Measurements from ENCODE around the gene VWF.

VWF gene

DNA sequence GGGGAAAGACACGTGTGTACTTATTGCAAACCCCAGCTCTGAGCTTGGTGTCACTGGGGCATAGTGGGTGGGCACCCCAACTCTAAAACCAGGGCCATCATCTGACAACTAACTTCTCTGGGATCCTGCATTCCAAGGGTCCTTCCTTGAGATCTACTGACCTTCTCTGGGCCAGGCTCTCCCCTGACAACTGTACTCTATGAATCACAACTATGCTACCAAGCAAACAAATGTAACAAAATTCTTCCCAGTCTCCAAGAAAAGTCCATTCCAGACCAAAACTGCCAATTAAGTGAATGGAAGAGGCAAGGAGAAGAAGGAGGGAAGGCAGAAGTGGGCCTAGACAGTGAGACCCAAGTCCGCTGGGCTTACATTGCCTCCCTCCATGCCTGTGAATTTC is 38.2 kb downstream of the VWF start:
- H3K27ac ChIP-seq: no peak overlapping the region
- H3K4me3 ChIP-seq (ENCODE audit: low read depth, low read length): no peak overlapping the region
- no peaks in the 10 kb centered on the region for H3K79me2 ChIP-seq
- H3K27me3 ChIP-seq (ENCODE audit: control insufficient read depth, insufficient read depth, low read length): no peaks in the 10 kb centered on the region
- H3K9ac ChIP-seq: no peak overlapping the region
- H2AFZ ChIP-seq: no peak overlapping the region
- H3K4me1 ChIP-seq: peaks cover 14% of the 10 kb centered on the region
- H3K36me3 ChIP-seq (ENCODE audit: control insufficient read depth, insufficient read depth, low read length): no peaks in the 10 kb centered on the region
- no peak for TF ChIP-seq CTCF (IDR thresholded peaks at IDR 0.05)
- no peaks in the 10 kb centered on the region for H3K9me3 ChIP-seq (ENCODE audit: control insufficient read depth, low read length)
- H3K4me2 ChIP-seq (ENCODE audit: low read length): no peak overlapping the region

DNA sequence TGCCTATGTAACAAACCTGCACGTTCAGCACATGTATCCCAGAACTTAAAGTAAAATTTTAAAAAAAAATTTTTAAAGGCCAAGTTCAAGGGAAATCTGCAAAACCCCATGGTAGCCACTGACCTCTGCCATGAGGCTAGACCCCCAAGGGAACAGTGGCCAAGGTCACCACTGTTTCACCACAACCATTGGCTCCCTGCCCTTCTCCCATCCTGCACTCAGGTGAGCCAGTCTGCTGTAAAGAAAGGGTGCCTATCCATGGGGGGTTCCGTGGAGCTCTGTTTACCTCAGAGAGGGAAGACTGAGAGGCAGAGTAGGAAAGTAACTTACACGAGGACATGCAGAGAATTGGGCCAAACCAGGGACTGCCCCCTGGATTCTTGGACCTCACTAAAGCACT is 38.6 kb downstream of the VWF start:
- Histone ChIP-seq H3K9ac (no peak overlapping the region), H3K4me1 (peaks cover 14% of the 10 kb centered on the region), H2AFZ (no peak overlapping the region), H3K4me2 (ENCODE audit: low read length) (no peak overlapping the region), H3K9me3 (ENCODE audit: control insufficient read depth, low read length) (no peaks in the 10 kb centered on the region), H3K27ac (no peak overlapping the region), H3K27me3 (ENCODE audit: control insufficient read depth, insufficient read depth, low read length) (no peaks in the 10 kb centered on the region), H3K79me2 (no peaks in the 10 kb centered on the region), H3K36me3 (ENCODE audit: control insufficient read depth, insufficient read depth, low read length) (no peaks in the 10 kb centered on the region), H3K4me3 (ENCODE audit: low read depth, low read length) (no peak overlapping the region)
- no peak for TF ChIP-seq CTCF (IDR thresholded peaks at IDR 0.05)

DNA sequence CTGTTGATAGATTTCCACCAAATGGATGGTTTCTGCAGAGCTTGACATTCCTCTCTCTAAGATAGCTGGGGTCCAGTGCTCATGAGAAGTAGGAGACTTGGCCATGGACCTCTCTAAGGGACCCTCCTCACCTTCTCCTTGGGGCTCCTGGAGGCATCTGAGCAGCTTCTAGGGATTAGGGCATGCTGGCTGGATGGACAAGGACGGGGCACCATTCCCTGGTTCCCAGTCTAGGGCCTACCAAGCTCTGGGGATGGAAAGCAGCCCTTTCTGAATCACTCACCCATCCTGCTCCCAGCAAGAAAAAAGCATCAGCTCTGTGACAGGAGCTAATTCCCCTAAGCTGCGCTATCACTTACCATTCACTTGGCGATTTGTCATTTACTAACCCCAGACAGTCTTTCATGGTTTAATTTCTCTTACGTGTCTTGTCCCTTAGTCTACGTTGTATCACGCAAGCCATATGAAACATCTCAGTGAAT is 39.5 kb downstream of the VWF start:
- Histone ChIP-seq H2AFZ (no peak overlapping the region), H3K27me3 (ENCODE audit: control insufficient read depth, insufficient read depth, low read length) (no peaks in the 10 kb centered on the region), H3K4me2 (ENCODE audit: low read length) (no peak overlapping the region), H3K79me2 (no peaks in the 10 kb centered on the region), H3K9ac (no peak overlapping the region), H3K36me3 (ENCODE audit: control insufficient read depth, insufficient read depth, low read length) (no peaks in the 10 kb centered on the region), H3K9me3 (ENCODE audit: control insufficient read depth, low read length) (no peaks in the 10 kb centered on the region), H3K4me1 (peaks cover 21% of the 10 kb centered on the region), H3K27ac (no peak overlapping the region), H3K4me3 (ENCODE audit: low read depth, low read length) (no peak overlapping the region)
- no peak for TF ChIP-seq CTCF (IDR thresholded peaks at IDR 0.05)

DNA sequence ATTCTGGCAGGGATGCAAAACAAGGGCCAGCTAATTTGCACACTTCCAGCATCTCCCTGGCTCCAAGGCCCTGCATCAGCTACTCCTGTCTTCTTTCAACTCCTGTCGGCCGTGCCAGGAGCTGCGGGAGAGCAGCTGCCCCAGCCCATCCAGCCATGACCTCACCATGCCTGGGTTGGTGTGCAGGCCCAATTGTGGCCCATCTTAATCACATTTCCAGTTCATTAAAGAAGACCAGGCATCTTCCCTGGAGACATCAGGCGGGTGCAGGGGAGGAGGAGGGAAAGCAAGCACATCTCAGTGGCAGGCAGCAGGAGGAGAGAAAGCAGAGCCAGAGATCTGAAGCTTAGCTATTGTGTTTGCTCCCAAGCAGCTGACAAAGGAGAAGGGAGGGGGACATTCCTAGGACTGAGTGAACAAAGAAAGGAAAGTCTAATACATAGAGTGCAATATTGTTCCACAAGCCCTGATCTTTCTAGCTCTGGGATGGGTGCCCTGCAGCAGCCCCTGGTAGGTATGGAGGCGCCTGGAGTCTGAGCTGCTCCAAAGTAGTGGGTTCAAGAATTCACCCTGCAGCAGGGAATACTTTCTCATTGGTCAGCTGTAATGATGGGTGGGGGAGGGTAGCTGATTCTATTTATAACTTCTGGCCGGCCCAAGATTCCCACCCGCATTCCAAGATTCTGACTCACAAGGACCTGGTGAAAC is 40.1 kb downstream of the VWF start:
- H3K9me3 ChIP-seq (ENCODE audit: control insufficient read depth, low read length): no peaks in the 10 kb centered on the region
- no peak for TF ChIP-seq CTCF (IDR thresholded peaks at IDR 0.05)
- no peak overlapping the region for H3K9ac ChIP-seq
- peaks cover 22% of the 10 kb centered on the region for H3K4me1 ChIP-seq
- no peaks in the 10 kb centered on the region for H3K79me2 ChIP-seq
- peak overlapping the region; percentile 11 for H2AFZ ChIP-seq
- no peaks in the 10 kb centered on the region for H3K27me3 ChIP-seq (ENCODE audit: control insufficient read depth, insufficient read depth, low read length)
- no peaks in the 10 kb centered on the region for H3K36me3 ChIP-seq (ENCODE audit: control insufficient read depth, insufficient read depth, low read length)
- H3K4me2 ChIP-seq (ENCODE audit: low read length): no peak overlapping the region
- H3K4me3 ChIP-seq (ENCODE audit: low read depth, low read length): no peak overlapping the region
- no peak overlapping the region for H3K27ac ChIP-seq

DNA sequence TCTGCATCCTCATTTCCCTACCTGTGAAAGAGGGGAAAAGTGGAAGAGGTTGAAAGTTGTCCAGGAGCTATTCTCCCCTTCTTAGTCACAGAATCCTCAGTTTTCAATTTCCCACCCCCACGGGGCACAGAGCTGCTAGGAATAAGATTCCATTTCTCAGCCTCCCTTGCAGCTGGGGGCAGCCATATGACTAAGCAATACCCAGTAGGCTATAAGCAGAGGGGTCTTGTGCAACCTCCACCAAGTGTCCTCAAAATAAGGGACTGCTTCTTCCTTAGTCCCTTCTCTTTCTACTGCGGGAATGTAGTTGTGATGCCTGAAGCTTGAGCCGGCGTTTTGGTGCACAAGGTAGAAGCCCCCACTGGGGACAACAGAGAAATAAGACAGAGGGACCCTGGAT is 40.9 kb downstream of the VWF start:
- H3K36me3 ChIP-seq (ENCODE audit: control insufficient read depth, insufficient read depth, low read length): no peaks in the 10 kb centered on the region
- no peak overlapping the region for H3K4me2 ChIP-seq (ENCODE audit: low read length)
- no peaks in the 10 kb centered on the region for H3K27me3 ChIP-seq (ENCODE audit: control insufficient read depth, insufficient read depth, low read length)
- H3K79me2 ChIP-seq: no peaks in the 10 kb centered on the region
- H2AFZ ChIP-seq: no peak overlapping the region
- no peak for TF ChIP-seq CTCF (IDR thresholded peaks at IDR 0.05)
- peaks cover 14% of the 10 kb centered on the region for H3K4me1 ChIP-seq
- no peak overlapping the region for H3K4me3 ChIP-seq (ENCODE audit: low read depth, low read length)
- no peak overlapping the region for H3K9ac ChIP-seq
- no peaks in the 10 kb centered on the region for H3K9me3 ChIP-seq (ENCODE audit: control insufficient read depth, low read length)
- no peak overlapping the region for H3K27ac ChIP-seq
